Naive thymus-derived CD4-positive, alpha-beta T cell (primary cell): ENCODE measurements around the gene QKI. TPM values are rescaled to one million over a fixed set of nuclear protein-coding genes. Genes with fewer than 3 reads are reported as not detected.

ENCODE experiments used
- ATAC-seq: fragments of 150-1000 bp; cut with Tn5 transposase; 2 replicates; pipeline ENCODE4 v1.10.0; 2021; ENCODE audit warnings: mild to moderate bottlenecking, moderate library complexity
- CTCF ChIA-PET: fragments of 350-600 bp; sonication (Branson Sonifier 250); formaldehyde crosslinking; loops from one replicate; lab custom pipeline; 2021; ENCODE audit warnings: antibody characterized with exemption; lab: Charles Lee
- POLR2A ChIA-PET: fragments of 350-600 bp; sonication (Branson Sonifier 250); formaldehyde crosslinking; loops from one replicate; lab custom pipeline; 2021; ENCODE audit warnings: antibody characterized with exemption, inconsistent platforms; lab: Charles Lee
- DNase-seq, 9 donors: peaks; one replicate each; pipeline versions ENCODE4 v3.0.0 to v3.0.0-alpha.2; 2020 to 2022; ENCODE audit warnings: mixed read lengths in 1 of 9
- H3K27ac ChIP-seq: one replicate; pipeline ENCODE4 v1.7.0; 2013; ENCODE audit warnings: mild to moderate bottlenecking, low read depth, low read length, moderate library complexity
- H3K27me3 ChIP-seq, 2 donors: one replicate each; pipeline ENCODE4 v1.7.0; 2013; ENCODE audit warnings: low read length in 2 of 2, mild to moderate bottlenecking in 2 of 2, moderate library complexity in 2 of 2; ENCODE audit not compliant: control insufficient read depth in 2 of 2, insufficient read depth in 2 of 2
- H3K36me3 ChIP-seq, 3 experiments: 1 replicate in 2 of 3; 2 replicates in 1 of 3; pipeline ENCODE4 v1.7.0; 2013; ENCODE audit warnings: low read length in 3 of 3, mild to moderate bottlenecking in 3 of 3, moderate library complexity in 1 of 3; ENCODE audit not compliant: insufficient read depth in 3 of 3, control insufficient read depth in 2 of 3
- H3K4me1 ChIP-seq, 2 donors: one replicate each; pipeline ENCODE4 v1.7.0; 2013; ENCODE audit warnings: low read length in 2 of 2, mild to moderate bottlenecking in 2 of 2, moderate library complexity in 1 of 2; ENCODE audit not compliant: control insufficient read depth in 2 of 2, insufficient read depth in 2 of 2
- H3K4me3 ChIP-seq: 2 replicates; pipeline ENCODE4 v1.7.0; 2013; ENCODE audit warnings: mild to moderate bottlenecking, low read length
- H3K9me3 ChIP-seq, 3 experiments: 1 replicate in 2 of 3; 2 replicates in 1 of 3; pipeline ENCODE4 v1.7.0; 2013; ENCODE audit warnings: low read length in 3 of 3; ENCODE audit not compliant: control insufficient read depth in 2 of 3
- H3K27ac Mint-ChIP-seq, 9 donors: one replicate each; pipeline ENCODE4 v1.8.0; 2020 to 2022; ENCODE audit warnings: mixed read lengths in 9 of 9, mild to moderate bottlenecking in 8 of 9, moderate library complexity in 5 of 9, inconsistent platforms in 2 of 9
- H3K27me3 Mint-ChIP-seq, 5 donors: one replicate each; pipeline ENCODE4 v1.8.0; 2021 to 2022; ENCODE audit warnings: mixed read lengths in 5 of 5, mild to moderate bottlenecking in 1 of 5
- H3K36me3 Mint-ChIP-seq, 5 donors: one replicate each; pipeline ENCODE4 v1.8.0; 2020 to 2022; ENCODE audit warnings: mixed read lengths in 5 of 5, mild to moderate bottlenecking in 3 of 5, inconsistent platforms in 1 of 5
- H3K4me1 Mint-ChIP-seq, 7 donors: one replicate each; pipeline ENCODE4 v1.8.0; 2020 to 2022; ENCODE audit warnings: mixed read lengths in 7 of 7, mild to moderate bottlenecking in 3 of 7, inconsistent platforms in 1 of 7
- H3K4me3 Mint-ChIP-seq, 10 donors: one replicate each; pipeline ENCODE4 v1.8.0; 2020 to 2022; ENCODE audit warnings: mild to moderate bottlenecking in 10 of 10, mixed read lengths in 10 of 10, moderate library complexity in 6 of 10, inconsistent platforms in 2 of 10
- H3K9me3 Mint-ChIP-seq, 11 donors: one replicate each; pipeline ENCODE4 v1.8.0; 2020 to 2022; ENCODE audit warnings: mixed read lengths in 11 of 11, mild to moderate bottlenecking in 4 of 11, inconsistent platforms in 1 of 11, moderate library complexity in 1 of 11
- intact Hi-C, 2 donors: fragments of 100-400 bp; cut with micrococcal nuclease; formaldehyde crosslinking; loops; one replicate each; pipeline ENCODE4 v1.15.1; 2023
- polyA plus RNA-seq, 2 donors: library from polyadenylated mRNA; unstranded; fragments of 300-500 nt; fragmentation: Illumina TruSeq; gene quantifications; one replicate each; pipeline ENCODE4 v1.2.3, GENCODE V29; 2021
- total RNA-seq, 6 experiments: library from RNA in 5 of 6; stranded (reverse) in 5 of 6; gene quantifications; 1 replicate in 5 of 6; 2 replicates in 1 of 6; pipeline ENCODE4 v1.2.3 and lab custom pipeline; 2021 to 2026

The QKI gene
- total and polyA plus RNA-seq, 7 experiments from 2014 or later: 15.0 to 147 (median 72.5) TPM

- peaks cover 8 to 45% (median 25%) of the 10 kb centered on the region in 5 donors for H3K36me3 Mint-ChIP-seq
- Histone ChIP-seq H3K4me1 (no peaks in the 10 kb centered on the region), H3K4me3 (no peak overlapping the region), H3K27me3 (peaks cover 0 to 3% of the 10 kb centered on the region in 2 donors), H3K9me3 (no peaks in the 10 kb centered on the region), H3K27ac (no peak overlapping the region), H3K36me3 (peaks cover 0 to 15% (median 0%) of the 10 kb centered on the region in 3 experiments)
- H3K4me1 Mint-ChIP-seq: peaks cover 0 to 8% (median 3%) of the 10 kb centered on the region in 7 donors
- ATAC-seq: no peak
- CTCF ChIA-PET: no interaction called here
- POLR2A ChIA-PET: no interaction called here
- intact Hi-C loops: no loop called here
- no peak overlapping the region for H3K27ac Mint-ChIP-seq
- no peak for DNase-seq
- peaks cover 0 to 2% (median 0%) of the 10 kb centered on the region in 11 donors for H3K9me3 Mint-ChIP-seq
- H3K27me3 Mint-ChIP-seq: no peaks in the 10 kb centered on the region
- no peak overlapping the region for H3K4me3 Mint-ChIP-seq
Observed at GRCh38 chr6:163559661-163560060, 145.1 kb downstream of the QKI start.

GRCh38 chr6:163563318-163563717, 148.8 kb downstream of the QKI start:
- H3K4me1 Mint-ChIP-seq: peaks cover 0 to 6% (median 0%) of the 10 kb centered on the region in 7 donors
- peak overlapping the region in 1 of 9 donors; percentile 38 for H3K27ac Mint-ChIP-seq
- H3K27me3 Mint-ChIP-seq: no peaks in the 10 kb centered on the region
- Histone ChIP-seq H3K36me3 (peaks cover 0 to 21% (median 0%) of the 10 kb centered on the region in 3 experiments), H3K27me3 (no peaks in the 10 kb centered on the region), H3K4me1 (no peaks in the 10 kb centered on the region), H3K27ac (no peak overlapping the region), H3K9me3 (no peaks in the 10 kb centered on the region), H3K4me3 (no peak overlapping the region)
- ATAC-seq: no peak
- no peaks in the 10 kb centered on the region for H3K9me3 Mint-ChIP-seq
- H3K36me3 Mint-ChIP-seq: peaks cover 3 to 35% (median 21%) of the 10 kb centered on the region in 5 donors
- H3K4me3 Mint-ChIP-seq: no peak overlapping the region
- CTCF ChIA-PET: no interaction called here
- POLR2A ChIA-PET: no interaction called here
- intact Hi-C loops: no loop called here
- DNase-seq: no peak

- no peak overlapping the region for H3K27ac Mint-ChIP-seq
- ChIA-PET CTCF (no interaction called here), POLR2A (no interaction called here)
Observed at GRCh38 chr6:163564534-163564933, 150.0 kb downstream of the QKI start.

GRCh38 chr6:163565140-163565539, 150.6 kb downstream of the QKI start:
- H3K9me3 ChIP-seq: no peaks in the 10 kb centered on the region
- H3K9me3 Mint-ChIP-seq: no peaks in the 10 kb centered on the region
- H3K4me1 Mint-ChIP-seq: peaks cover 0 to 6% (median 0%) of the 10 kb centered on the region in 7 donors
- no peaks in the 10 kb centered on the region for H3K27me3 Mint-ChIP-seq
- ChIA-PET POLR2A (no interaction called here), CTCF (no interaction called here)
- no peaks in the 10 kb centered on the region for H3K4me1 ChIP-seq
- ATAC-seq: no peak
- H3K27ac Mint-ChIP-seq: peak overlapping the region in 1 of 9 donors; percentile 23
- DNase-seq: no peak
- no peaks in the 10 kb centered on the region for H3K27me3 ChIP-seq
- peaks cover 0 to 21% (median 0%) of the 10 kb centered on the region in 3 experiments for H3K36me3 ChIP-seq
- peaks cover 3 to 31% (median 15%) of the 10 kb centered on the region in 5 donors for H3K36me3 Mint-ChIP-seq
- intact Hi-C loops: no loop called here
- H3K27ac ChIP-seq: no peak overlapping the region
- H3K4me3 Mint-ChIP-seq: no peak overlapping the region
- no peak overlapping the region for H3K4me3 ChIP-seq

More at GRCh38 chr6:163564534-163564933, 150.0 kb downstream of the QKI start:
- H3K4me1 ChIP-seq: no peaks in the 10 kb centered on the region
- H3K9me3 ChIP-seq: no peaks in the 10 kb centered on the region
- no peak for ATAC-seq
- DNase-seq: no peak
- intact Hi-C loops: no loop called here
- no peaks in the 10 kb centered on the region for H3K27me3 Mint-ChIP-seq
- no peak overlapping the region for H3K4me3 ChIP-seq
- no peak overlapping the region for H3K27ac ChIP-seq
- peaks cover 0 to 6% (median 0%) of the 10 kb centered on the region in 7 donors for H3K4me1 Mint-ChIP-seq
- no peak overlapping the region for H3K4me3 Mint-ChIP-seq
- H3K27me3 ChIP-seq: no peaks in the 10 kb centered on the region
- H3K36me3 ChIP-seq: peaks cover 0 to 21% (median 0%) of the 10 kb centered on the region in 3 experiments
- H3K36me3 Mint-ChIP-seq: peaks cover 3 to 28% (median 15%) of the 10 kb centered on the region in 5 donors
- H3K9me3 Mint-ChIP-seq: no peaks in the 10 kb centered on the region

GRCh38 chr6:163566056-163566455, 151.5 kb downstream of the QKI start:
- POLR2A ChIA-PET: no interaction called here
- Histone ChIP-seq H3K4me1 (no peaks in the 10 kb centered on the region), H3K27me3 (no peaks in the 10 kb centered on the region), H3K4me3 (no peak overlapping the region), H3K36me3 (peaks cover 0 to 25% (median 0%) of the 10 kb centered on the region in 3 experiments), H3K27ac (no peak overlapping the region), H3K9me3 (no peaks in the 10 kb centered on the region)
- Mint-ChIP-seq H3K4me3 (no peak overlapping the region), H3K4me1 (no peaks in the 10 kb centered on the region), H3K36me3 (peaks cover 8 to 39% (median 22%) of the 10 kb centered on the region in 5 donors), H3K27ac (no peak overlapping the region), H3K9me3 (no peaks in the 10 kb centered on the region), H3K27me3 (no peaks in the 10 kb centered on the region)
- CTCF ChIA-PET: no interaction called here
- ATAC-seq: no peak
- DNase-seq: no peak
- intact Hi-C loops: no loop called here

- Histone ChIP-seq H3K27me3 (no peaks in the 10 kb centered on the region), H3K27ac (no peak overlapping the region), H3K4me3 (no peak overlapping the region), H3K36me3 (peaks cover 0 to 20% (median 0%) of the 10 kb centered on the region in 3 experiments), H3K9me3 (no peaks in the 10 kb centered on the region), H3K4me1 (no peaks in the 10 kb centered on the region)
- Mint-ChIP-seq H3K36me3 (peaks cover 7 to 46% (median 33%) of the 10 kb centered on the region in 5 donors), H3K4me1 (peaks cover 0 to 6% (median 0%) of the 10 kb centered on the region in 7 donors), H3K27ac (no peak overlapping the region), H3K27me3 (no peaks in the 10 kb centered on the region), H3K9me3 (no peaks in the 10 kb centered on the region), H3K4me3 (no peak overlapping the region)
- intact Hi-C loops: no loop called here
- ChIA-PET CTCF (no interaction called here), POLR2A (no interaction called here)
- no peak for DNase-seq
- ATAC-seq: no peak
Observed at GRCh38 chr6:163568275-163568674, 153.8 kb downstream of the QKI start.

GRCh38 chr6:163570579-163571231, 156.2 kb downstream of the QKI start:
- H3K9me3 ChIP-seq: no peaks in the 10 kb centered on the region
- Mint-ChIP-seq H3K4me1 (peaks cover 0 to 6% (median 0%) of the 10 kb centered on the region in 7 donors), H3K9me3 (no peaks in the 10 kb centered on the region), H3K4me3 (no peak overlapping the region), H3K36me3 (peaks cover 5 to 40% (median 20%) of the 10 kb centered on the region in 5 donors), H3K27me3 (no peaks in the 10 kb centered on the region), H3K27ac (no peak overlapping the region)
- H3K27me3 ChIP-seq: no peaks in the 10 kb centered on the region
- ChIA-PET POLR2A (no interaction called here), CTCF (no interaction called here)
- ATAC-seq (no peak), DNase-seq (no peak)
- H3K36me3 ChIP-seq: peaks cover 0 to 5% (median 0%) of the 10 kb centered on the region in 3 experiments
- H3K4me3 ChIP-seq: no peak overlapping the region
- no peaks in the 10 kb centered on the region for H3K4me1 ChIP-seq
- intact Hi-C loops: no loop called here
- no peak overlapping the region for H3K27ac ChIP-seq
